ENCODE data around the gene ASB18. TPM values are rescaled to one million over a fixed set of nuclear protein-coding genes. Genes with fewer than 3 reads are reported as not detected.

ASB18 gene
- total RNA-seq, 1 experiment from 2014 or later: not detected

GRCh38 chr2:236209535-236209934 is 54.7 kb downstream of the ASB18 start:
- intact Hi-C loops (cut with micrococcal nuclease): no loop called here
- H3K4me2 ChIP-seq (ENCODE audit: low read length): no peak overlapping the region
- POLR2A ChIA-PET: no interaction called here
- CTCF ChIA-PET: interaction anchor here (0.9 to 1.3 kb wide), 6 partner anchors 9 to 443 kb away, joined by 3 to 9 read pairs (median 4); no protein-coding TSS in a partner anchor
- H2AFZ ChIP-seq (ENCODE audit: low read depth, low read length, poor library complexity, severe bottlenecking): no peak overlapping the region
- no peaks in the 10 kb centered on the region for H3K9me3 ChIP-seq (ENCODE audit: control insufficient read depth in 1 of 2, insufficient read depth in 1 of 2, low read depth in 1 of 2, low read length in 2 of 2)
- H3K4me1 ChIP-seq (ENCODE audit: control insufficient read depth in 1 of 2, insufficient read depth in 2 of 2, low read length in 2 of 2): no peaks in the 10 kb centered on the region
- DNase-seq (ENCODE audit: low read depth, low spot score) (peak; percentile 27), ATAC-seq (peak; percentile 60)
- H3K9ac ChIP-seq (ENCODE audit: low read length): no peak overlapping the region
- BruUV-seq (replicated peaks): no TSS peak
- H3K36me3 ChIP-seq (ENCODE audit: control insufficient read depth in 1 of 2, insufficient read depth in 2 of 2, low read length in 2 of 2): no peaks in the 10 kb centered on the region
- H3K27me3 ChIP-seq (ENCODE audit: insufficient read depth, low read length): no peaks in the 10 kb centered on the region
- no peaks in the 10 kb centered on the region for H4K20me1 ChIP-seq (ENCODE audit: insufficient read depth)
- RAD21 ChIA-PET (ENCODE audit: low non-redundant PET in 1 of 2, low total read pairs in 2 of 2, uncharacterized antibody in 2 of 2, unreplicated experiment in 2 of 2): no interaction called here
- no peak overlapping the region for H3K27ac ChIP-seq (ENCODE audit: low read depth, low read length)
- no peak for TF ChIP-seq SP1 (IDR thresholded peaks at IDR 0.05; ENCODE audit: low read depth)
- TF ChIP-seq ATF3 (IDR thresholded peaks at IDR 0.05): peak; percentile 44
- TF ChIP-seq ZNF274 (IDR thresholded peaks at IDR 0.05; ENCODE audit: low read depth, low read length): no peak
- no peak for TF ChIP-seq REST (IDR thresholded peaks at IDR 0.05; ENCODE audit: low read depth)
- TF ChIP-seq POLR2AphosphoS5 (IDR thresholded peaks at IDR 0.05; ENCODE audit: low read depth, low read length): no peak
- 0 out of 6 replicates have a peak, but pooled peaks of 1 of the 3 experiments have one; percentile 24 for TF ChIP-seq CTCF (IDR thresholded peaks at IDR 0.05 in 2 of 3, conservative IDR thresholded peaks at IDR 0.05 in 1 of 3; ENCODE audit: borderline replicate concordance in 1 of 3, insufficient read depth in 1 of 3, low read depth in 2 of 3, low read length in 2 of 3)
- TF ChIP-seq RAD21 (IDR thresholded peaks at IDR 0.05; ENCODE audit: low read depth): 0 out of 2 replicates have a peak, but pooled peaks have one; percentile 10
- no peak for TF ChIP-seq POLR2A (IDR thresholded peaks at IDR 0.05; ENCODE audit: borderline replicate concordance, extremely low read depth, insufficient read depth, insufficient read length)
- no peak for TF ChIP-seq MAX (IDR thresholded peaks at IDR 0.05)
- TF ChIP-seq YY1 (IDR thresholded peaks at IDR 0.05; ENCODE audit: extremely low read depth, insufficient replicate concordance, low read depth, low read length): no peak
- TF ChIP-seq EZH2 (IDR thresholded peaks at IDR 0.05): no peak
- no peak for TF ChIP-seq FOSL1 (IDR thresholded peaks at IDR 0.05; ENCODE audit: low read depth)
- TF ChIP-seq TCF7L2 (IDR thresholded peaks at IDR 0.05; ENCODE audit: borderline replicate concordance, extremely low read depth, insufficient read depth, insufficient read length): no peak
- no peak for TF ChIP-seq SRF (IDR thresholded peaks at IDR 0.05; ENCODE audit: low read depth)
- no peak for TF ChIP-seq ELF1 (IDR thresholded peaks at IDR 0.05; ENCODE audit: borderline replicate concordance, low read depth)
- TF ChIP-seq CBX3 (IDR thresholded peaks at IDR 0.05; ENCODE audit: low read depth): no peak
- TF ChIP-seq ZFX (IDR thresholded peaks at IDR 0.05): no peak
- TF ChIP-seq SIN3A (IDR thresholded peaks at IDR 0.05; ENCODE audit: low read depth): no peak
- peak; percentile 37 for TF ChIP-seq JUND (IDR thresholded peaks at IDR 0.05)
- no peak for TF ChIP-seq EGR1 (IDR thresholded peaks at IDR 0.05; ENCODE audit: low read depth)
- TF ChIP-seq CEBPB (IDR thresholded peaks at IDR 0.05; ENCODE audit: low read depth): peak; percentile 70
- no peak for TF ChIP-seq EZH2phosphoT487 (IDR thresholded peaks at IDR 0.05; ENCODE audit: borderline replicate concordance)
- H3K4me3 ChIP-seq (replicated peaks in 1 of 2; ENCODE audit: low read depth in 1 of 2, low read length in 2 of 2): no peak overlapping the region
- no peaks in the 10 kb centered on the region for H3K79me2 ChIP-seq (ENCODE audit: insufficient read depth, low read length)
- H3K9me2 ChIP-seq (ENCODE audit: insufficient read depth): no peaks in the 10 kb centered on the region
